ENCODE results near the gene LAMA3. TPM values are rescaled to one million over a fixed set of nuclear protein-coding genes. Genes with fewer than 3 reads are reported as not detected.
"Not testable (repeated sequence)": the region's sequence is repeated elsewhere in the genome, so short reads cannot be mapped to it uniquely, and the experiment has no call there.

Gene LAMA3
- polyA plus RNA-seq, 1 donor: 2.0 TPM

DNA sequence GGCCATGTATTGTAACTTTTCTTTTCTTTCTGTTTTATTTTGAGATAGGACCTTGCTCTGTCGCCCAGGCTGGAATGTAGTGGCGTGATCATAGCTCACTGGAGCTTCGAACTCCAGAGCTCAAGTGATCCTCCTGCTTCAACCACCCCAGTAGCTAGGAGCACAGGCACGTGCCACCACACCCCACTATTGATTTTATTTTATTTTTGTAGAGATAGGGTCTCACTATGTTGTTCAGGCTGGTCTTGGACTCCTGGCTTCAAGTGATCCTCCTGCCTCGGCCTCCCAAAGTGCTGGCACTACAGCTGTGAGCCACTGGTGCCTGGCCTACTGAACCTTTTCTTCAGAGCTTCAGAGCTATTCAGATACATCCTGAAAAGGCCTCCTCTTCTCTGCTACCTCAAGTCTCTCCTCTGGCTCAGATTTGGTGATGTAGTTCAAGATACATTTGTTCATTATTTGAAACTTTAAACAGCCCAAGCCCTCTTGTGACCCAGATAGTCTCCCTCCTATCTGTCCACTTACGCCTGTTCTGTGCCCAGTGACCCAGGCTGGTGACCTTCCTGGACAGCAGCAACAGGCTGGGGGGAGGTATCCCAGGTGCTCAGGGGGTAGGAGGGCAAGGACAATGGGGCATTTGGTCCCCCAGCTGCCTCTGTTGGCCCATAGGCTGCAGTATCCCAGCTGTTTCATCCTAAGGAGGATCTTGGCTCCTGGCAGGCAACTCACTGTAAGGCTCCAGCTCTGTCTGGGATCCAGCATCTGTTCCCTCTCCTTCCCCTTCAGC lies 38.6 kb downstream of the LAMA3 start:
- no peak for DNase-seq

DNA sequence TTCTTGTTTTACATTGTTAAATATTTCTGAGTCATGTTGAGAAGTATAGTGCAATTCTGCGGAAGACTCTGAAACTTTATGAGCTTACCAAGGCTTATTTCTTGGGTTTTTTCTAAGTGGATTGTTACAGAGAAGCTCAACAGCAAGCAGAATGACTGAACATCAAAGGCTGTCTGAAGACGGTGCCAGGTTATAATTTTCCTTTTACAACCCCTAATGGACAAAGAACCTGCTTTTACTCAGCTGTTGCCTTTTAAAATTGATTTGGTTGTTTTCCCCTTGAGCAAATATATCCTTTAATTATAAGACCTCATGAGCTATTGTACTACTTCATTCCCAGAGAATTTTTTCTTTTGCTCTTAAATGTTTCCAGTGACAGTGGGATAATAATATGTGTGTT lies 41.6 kb downstream of the LAMA3 start:
- DNase-seq: no peak

DNA sequence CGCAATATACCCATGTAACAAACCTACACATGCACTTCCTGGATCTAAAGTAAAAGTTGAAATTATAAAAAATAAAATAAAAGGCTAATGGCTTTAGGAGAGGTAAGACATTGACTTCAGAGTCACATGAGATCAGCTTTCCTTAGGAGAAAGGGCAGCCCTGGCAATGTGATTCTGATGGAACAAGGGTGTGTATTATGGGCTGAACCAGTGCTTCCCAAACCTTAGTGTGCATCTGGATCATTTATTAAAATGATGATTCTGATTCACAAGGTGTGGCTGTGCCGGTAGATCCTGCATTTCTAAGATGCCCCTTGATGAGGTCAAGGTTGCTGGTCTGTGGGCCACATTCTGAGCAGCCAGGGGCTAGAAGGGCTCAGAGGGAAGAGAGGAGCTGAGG lies 42.6 kb downstream of the LAMA3 start:
- no peak for DNase-seq

DNA sequence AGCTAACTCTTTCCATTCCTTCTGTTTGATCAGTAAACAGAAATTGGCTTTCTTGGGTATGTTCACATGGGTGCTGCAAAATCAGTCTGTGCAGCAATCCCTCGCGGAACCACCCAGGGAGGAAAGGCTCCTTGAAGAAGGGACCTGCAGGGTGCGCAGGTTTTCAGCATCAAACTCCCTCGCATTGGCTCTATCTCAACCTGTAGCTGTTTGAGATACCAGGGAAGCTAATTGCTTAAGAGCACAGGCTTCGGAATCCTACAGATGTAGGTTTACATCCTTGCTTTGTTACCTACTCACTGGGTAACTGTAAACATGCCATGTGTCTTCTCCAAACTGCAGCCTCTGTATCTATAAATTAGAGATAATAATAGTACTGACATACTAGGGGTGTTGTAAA lies 43.2 kb downstream of the LAMA3 start:
- no peak for DNase-seq

DNA sequence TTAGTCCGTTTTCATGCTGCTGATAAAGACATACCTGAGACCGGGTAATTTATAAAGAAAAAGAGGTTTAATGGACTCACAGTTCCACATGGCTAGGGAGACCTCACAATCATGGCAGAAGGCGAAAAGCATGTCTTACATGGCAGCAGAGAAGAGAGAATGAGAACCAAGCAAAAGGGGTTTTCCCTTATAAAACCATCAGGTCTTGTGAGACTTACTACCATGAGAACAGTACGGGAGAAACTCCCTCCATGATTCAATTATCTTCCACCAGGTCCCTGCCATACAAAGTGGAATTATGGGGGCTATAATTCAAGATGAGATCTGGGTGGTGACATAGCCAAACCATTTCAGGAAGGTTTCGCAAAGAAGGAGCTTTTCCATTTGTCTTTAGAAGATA lies 44.0 kb downstream of the LAMA3 start:
- DNase-seq: not testable (repeated sequence)

DNA sequence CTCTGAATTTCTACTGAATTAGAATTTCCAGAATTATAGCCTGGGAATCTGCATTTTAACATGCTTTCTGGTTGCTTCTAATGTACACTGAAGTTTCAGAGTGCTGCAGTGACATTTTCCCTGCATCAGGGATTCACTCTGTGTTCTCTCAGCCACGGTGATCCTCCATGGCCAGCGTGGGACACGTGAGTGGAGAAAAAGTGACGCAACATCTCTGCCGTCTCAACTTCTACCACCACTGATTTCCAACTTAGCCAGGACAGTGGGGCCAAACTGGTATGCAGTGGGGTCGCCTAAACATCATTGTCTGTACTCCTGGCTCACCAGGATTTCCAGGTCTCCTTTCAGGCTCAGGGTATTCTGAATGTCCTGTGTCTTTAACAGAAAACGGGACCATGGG lies 44.6 kb downstream of the LAMA3 start:
- DNase-seq: no peak

DNA sequence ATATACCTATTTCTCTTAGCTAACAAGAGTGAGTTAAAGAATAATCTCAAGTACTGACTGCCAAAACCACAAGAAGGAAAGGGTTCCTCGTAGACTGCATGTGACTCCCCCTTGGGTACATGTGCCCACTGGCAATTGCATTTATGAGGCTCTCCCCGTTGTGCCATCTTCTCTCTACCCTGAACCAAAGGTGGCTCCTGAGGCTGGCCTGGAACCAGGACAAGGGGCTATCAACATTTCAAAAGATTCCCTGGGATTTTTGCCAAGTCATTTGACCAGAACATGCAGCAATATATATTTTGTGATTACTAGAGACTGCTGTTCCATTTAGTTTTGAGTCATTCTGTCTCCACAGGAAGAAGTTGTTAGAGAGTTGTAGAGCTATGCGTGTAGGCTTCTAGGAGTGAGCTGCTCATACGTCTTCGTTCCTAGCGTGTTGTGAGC lies 45.8 kb downstream of the LAMA3 start:
- DNase-seq: no peak

DNA sequence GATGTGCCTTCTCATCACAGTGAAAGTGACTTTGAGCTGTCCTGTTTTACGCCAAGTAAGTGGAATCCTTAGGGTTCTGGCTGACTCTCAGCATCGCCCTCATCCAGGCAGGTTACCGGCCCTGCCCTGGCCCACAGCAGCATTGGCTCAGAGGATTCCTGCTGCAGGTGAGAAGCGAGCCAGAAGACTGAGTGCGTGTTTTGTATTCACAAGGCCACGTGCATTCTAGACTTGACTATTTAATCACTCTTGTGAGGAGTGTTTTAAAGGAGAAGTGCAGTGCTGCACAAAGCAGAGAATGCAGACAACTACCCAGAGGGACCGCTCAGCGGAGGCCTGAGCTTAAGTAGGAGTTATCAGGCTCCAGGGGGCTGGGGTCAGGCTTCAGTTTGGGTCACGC lies 48.3 kb downstream of the LAMA3 start:
- DNase-seq: no peak

DNA sequence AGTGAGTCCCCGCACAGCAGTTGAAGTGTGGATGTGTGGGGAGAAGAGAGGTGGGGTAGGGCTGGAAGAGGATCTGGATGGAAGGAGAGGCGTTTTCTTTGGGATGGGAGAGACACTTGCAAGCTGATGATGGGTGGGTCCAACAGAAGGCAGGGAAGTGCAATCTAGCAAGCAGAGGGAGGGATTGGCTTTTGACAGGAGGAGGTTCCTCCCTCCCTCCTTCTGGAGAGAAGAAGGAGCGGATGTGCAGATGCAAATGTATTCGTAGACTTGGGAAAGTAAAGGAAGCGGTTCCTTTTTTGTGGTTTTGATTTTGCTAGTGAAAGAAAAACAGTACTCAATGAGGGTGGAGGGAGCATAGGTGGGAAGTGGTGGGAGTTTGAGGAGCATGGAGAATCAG lies 48.9 kb downstream of the LAMA3 start:
- DNase-seq: no peak

DNA sequence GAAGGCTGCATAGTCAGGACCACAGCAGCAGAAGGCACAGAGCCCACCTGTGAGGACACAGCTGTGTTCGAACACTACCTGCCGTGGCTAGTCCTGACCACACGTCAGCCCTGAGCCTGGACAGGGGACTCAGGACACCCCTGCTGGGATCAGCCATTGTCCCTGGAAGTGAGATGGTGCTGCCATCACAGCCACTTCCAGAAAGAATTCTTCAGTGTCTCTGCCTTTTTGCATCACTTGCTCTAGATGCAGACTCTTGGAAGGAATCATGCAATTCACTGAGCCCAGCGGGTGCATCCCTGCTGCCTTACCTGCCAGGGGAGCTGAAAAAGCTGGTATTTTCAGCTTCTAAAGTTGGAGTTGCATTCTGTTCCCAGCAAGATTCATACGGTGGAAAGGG lies 49.3 kb downstream of the LAMA3 start:
- DNase-seq: no peak

DNA sequence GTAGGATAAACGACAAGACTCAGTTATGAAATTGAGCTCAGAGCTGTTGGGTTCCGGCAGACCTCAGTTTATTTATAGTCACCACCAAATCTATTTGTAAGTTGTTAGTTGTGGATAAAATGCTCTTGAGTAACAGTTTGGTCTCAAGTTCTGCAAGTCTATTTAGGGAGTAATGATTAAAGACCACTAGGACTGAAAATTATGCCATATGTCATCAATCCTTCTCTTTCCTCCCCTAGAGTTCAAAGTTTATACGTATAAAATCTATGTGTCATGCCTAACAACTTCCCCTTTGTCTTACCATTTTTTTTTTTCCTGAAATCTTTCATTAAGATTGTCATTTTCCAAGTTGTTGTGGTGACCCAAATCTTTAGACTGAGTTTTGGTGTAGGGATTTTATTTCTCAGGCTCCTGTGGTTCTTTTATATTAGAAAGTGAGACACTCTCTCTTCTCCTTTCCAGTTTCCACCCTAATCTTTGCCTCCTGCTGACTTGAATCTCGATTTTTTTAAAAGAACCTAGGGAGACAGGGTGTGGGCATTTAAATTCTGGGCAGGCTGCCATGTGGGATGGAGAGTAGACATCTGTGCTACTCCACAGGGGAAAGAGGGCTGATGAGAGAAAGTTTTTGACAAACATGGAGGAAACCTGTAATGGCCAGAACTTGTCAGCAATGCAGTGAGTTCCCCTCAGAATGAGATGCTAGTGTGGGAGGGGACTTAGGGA lies 51.0 kb downstream of the LAMA3 start:
- DNase-seq: no peak

DNA sequence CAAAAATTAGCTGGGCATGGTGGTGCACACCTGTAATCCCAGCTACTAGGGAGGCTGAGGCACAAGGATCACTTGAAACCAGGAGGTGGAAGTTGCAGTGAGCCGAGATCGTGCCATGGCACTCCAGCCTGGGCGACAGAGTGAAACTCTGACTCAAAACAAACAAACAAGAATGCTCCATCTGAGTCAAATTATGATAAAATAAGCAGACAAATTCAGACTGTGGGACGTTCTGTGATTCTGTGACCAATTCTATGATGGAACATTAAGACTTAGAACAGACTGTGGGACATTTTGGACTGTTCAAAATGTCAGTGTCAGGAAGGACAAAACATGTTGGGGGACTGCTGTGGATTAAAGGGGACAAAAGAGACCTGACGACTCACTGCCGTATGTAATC lies 52.7 kb downstream of the LAMA3 start:
- not testable (repeated sequence) for DNase-seq

DNA sequence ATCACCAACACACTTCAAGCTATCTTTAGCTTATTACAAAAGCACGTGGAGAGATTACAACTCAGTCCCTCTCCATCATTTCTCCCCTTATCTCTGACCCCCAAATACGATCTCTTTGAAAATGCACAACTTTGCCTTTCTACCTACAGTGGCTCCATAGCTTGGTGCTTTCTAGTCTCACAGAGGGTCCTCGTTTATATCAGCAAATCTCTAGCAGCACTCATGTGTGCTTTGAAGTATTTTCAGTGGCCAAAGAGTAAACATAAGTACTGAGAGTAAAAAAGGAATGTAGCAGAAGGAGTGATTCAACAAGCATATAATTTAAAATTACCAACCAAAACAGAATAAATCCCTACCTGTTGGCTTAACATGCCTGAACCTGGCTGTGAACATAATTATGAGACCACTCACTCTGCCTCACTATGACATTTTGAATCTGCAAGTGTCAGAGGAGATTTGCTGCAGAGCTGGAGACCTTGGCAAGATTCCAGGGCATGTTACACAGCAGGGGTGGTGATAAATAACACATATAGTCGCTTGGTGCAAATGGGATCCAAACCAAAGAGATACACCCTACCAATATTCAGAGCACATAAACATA lies 54.6 kb downstream of the LAMA3 start:
- no peak for DNase-seq

DNA sequence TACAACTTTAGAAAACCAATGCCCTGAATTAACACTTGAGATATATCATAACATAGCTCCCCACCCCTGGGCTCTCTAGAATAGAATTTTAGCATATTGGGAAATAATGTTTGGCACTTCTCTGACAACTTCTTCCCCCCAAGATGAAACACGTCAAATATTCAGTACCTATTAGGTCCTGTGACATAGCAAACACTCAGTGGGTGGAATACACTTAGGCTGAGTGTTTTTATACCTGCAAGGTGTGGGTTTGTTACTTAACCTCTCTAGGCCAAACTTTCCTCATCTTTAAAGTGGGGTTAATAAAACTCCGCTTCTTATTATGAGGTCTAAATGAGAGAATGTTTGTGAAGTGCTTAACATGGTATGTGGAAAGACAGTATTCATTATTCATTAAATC lies 56.1 kb downstream of the LAMA3 start:
- no peak for DNase-seq

DNA sequence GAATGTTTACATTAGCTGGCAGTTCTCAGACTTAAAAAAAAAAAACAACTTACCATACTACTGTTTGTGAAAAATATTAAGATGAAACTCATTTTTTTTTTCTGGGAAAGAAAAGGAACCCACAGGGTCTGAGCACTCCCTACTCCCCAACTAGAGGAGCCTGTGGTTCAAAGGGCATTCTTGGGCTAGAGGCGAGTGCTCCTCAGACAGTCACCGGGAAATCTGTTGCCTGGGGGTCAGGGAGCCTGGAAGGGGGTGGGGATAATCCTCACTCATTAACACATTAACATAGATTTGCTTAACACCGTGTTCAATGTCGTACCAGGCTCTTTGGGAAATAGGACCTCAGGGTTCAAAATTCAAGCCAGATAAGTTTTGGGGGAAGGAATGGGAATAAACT lies 57.6 kb downstream of the LAMA3 start:
- DNase-seq: no peak

DNA sequence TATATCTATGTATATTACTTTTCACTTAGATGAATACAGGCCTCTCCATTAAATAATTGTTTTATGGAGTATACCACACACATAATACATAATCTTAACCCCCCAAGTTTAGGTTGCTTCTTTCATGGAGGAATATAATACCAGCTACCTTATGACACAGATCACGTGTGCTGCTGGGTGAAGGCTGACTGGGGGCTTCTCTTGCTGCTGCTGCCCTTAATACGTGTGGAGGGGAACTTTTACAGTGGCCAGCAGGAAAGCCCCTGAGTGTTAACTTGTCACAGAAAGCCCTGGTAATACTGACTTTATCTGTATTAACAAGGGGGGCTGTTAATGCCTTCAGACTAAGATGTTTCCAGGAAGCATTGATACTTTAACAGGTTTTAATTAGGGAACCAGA lies 63.1 kb downstream of the LAMA3 start:
- no peak for DNase-seq

DNA sequence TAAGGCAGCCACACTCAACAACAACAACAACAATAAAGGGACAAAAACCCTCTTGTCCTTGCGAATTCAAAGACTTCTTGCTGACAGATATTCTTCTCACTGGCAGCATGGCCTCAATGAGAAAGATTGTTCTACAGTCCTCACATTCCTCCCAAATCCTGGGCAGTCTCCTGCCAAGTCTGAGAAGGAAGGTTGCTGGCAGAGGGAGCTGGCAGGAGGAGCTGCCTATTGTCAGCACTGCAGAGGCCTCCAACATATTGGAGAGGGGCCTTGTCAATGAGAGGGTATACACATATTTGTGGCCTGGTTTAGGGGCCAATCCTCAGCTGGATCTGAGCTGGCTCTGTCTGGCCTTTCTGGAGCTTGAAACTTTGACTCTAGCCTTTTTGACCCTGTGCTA lies 63.5 kb downstream of the LAMA3 start:
- no peak for DNase-seq

DNA sequence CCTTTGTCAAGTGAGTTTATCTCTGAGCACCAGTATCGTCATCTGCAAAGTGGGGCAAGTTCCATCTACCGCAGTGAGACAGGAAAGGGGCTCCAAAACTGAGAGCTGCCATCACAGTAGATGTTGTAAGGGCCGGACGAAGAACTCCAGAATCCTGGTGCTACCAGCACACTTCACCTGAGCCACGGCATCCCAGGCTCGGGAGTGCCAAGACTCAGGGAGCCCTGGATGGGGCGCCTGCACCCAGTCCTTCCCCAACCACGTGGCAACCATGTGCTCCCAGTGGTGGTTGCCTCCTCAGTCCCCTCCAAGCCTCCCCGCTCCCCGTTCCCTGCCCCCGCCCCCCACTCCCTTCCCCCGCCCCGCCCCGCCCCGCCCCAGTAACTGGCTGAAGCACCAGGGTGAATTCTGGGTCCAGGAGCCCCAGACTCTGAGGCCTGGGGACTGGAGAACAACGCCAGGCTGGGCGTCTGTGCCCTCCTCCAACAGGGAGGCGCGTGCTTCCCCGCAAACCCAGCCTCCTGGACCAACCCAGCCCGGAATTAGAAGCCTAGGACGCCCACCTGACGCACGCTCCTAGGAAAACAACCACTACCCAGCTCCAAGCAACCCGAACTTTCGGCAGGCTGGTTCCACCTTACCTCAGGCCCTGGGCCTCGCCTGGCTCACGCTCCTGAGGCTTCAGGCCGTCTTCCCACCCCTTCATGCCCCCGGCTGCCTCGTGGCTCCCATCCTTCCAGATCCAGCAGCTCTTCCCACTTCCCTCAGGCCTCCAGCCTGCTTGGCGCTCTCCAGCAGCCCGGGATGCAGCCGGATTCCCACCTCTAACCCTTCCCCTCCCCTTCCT lies 67.6 kb downstream of the LAMA3 start:
- no peak for DNase-seq

DNA sequence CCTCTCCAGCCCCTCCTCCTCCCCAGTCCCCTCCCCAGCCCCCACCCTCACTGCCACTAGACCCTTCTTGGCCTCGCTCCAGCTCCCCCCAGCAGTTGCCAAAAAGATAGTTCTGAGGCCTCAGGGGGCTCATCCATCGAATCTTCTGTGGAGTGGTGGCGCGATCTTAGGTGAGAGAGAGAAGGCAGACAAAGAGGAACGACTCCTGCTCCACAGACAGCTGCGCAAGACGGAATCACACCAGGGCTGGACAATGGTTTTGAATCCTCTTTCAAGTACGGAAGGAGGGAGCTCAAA lies 68.1 kb downstream of the LAMA3 start:
- DNase-seq: no peak

DNA sequence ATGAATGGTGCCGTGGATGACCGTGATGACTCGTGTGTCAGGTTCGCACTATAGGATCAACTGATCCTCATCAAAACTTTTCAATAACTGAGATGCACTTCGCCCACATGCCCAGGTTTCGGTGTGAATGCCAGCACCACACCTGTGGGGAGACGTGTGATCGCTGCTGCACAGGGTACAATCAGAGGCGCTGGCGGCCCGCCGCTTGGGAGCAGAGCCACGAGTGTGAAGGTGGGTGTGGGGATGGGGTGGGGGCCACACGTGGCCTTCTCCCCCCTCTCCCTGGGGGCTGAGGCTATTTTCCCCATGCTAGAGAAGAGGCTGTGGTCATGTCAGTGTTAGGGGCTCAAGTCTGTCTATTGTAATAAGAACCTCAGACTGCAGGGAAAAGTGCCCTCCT lies 69.0 kb downstream of the LAMA3 start:
- DNase-seq: no peak

DNA sequence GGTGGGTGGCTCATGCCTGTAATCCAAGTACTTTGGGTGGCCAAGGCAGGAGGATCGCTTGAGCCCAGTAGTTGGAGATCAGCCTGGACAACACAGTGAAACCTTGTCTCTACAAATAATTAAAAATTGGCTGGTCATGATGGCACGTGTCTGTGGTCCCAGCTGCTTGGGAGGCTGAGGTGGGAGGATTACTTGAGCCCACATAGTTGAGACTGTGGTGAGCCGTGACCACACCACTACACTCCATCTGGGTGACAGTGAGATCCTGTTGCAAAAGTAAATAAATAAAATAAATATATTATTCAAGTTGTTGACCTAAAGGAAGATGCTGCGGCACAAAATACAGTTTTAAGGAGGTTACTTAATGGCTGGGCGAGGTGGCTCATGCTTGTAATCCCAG lies 72.7 kb downstream of the LAMA3 start:
- no peak for DNase-seq

DNA sequence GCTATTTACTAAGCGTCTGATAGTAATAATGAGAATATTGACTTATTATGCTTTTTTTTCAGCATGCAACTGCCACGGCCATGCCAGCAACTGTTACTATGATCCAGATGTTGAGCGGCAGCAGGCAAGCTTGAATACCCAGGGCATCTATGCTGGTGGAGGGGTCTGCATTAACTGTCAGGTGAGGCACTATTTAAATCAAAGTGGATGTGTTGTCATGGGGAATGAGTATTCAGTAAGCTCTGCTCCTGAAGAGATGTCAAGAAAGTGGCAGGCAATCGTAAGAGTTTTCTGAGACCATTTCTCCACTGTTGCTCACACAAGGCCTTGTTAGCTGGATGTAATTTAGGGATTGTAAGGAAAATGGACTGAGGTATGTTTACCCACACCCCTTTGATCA lies 74.1 kb downstream of the LAMA3 start:
- DNase-seq: no peak

DNA sequence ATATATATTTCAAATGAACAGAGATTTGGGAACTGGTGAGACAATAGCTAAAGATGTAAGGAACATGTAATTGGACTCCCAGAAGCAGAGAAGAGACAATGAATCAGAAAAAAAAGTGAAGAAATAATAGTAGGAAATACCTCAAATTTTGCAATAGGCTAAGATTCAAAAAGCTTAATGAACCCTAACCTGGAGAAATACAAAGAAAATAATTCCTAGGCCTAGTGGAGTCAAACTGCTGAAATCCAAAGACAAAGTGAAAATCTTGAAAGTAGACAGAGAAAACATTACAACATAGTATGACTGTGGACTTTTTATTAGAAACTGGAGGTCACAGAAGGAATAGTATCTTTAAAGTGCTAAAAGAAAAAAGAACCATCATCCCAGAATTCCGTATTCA lies 76.7 kb downstream of the LAMA3 start:
- no peak for DNase-seq
